Activated CD8-positive, alpha-beta memory T cell treated with anti-CD3 and anti-CD28 coated beads, Interleukin-2, amount 50 U/mL, for 24 hours (primary cell): ENCODE data around the gene FAM3B.

Experiments used
- DNase-seq: peaks from one replicate; pipeline ENCODE4 v3.0.0-alpha.2; 2020; ENCODE audit errors: extremely low read depth

The FAM3B gene

GRCh38 chr21:41369105-41369919 is 52.7 kb downstream of the FAM3B start:
- DNase-seq: no peak

GRCh38 chr21:41369920-41370839 is 53.6 kb downstream of the FAM3B start:
- DNase-seq: no peak

GRCh38 chr21:41370840-41371684 is 54.5 kb downstream of the FAM3B start:
- DNase-seq: no peak

GRCh38 chr21:41371685-41372030 is 55.1 kb downstream of the FAM3B start:
- no peak for DNase-seq

- no peak for DNase-seq
Measured at GRCh38 chr21:41373253-41373652, 56.7 kb downstream of the FAM3B start.

- DNase-seq: no peak
Measured at GRCh38 chr21:41373763-41374162, 57.2 kb downstream of the FAM3B start.

- DNase-seq: no peak
Measured at GRCh38 chr21:41374177-41374712, 57.6 kb downstream of the FAM3B start.

GRCh38 chr21:41374867-41375533 is 58.4 kb downstream of the FAM3B start:
- no peak for DNase-seq

GRCh38 chr21:41375875-41376274 is 59.3 kb downstream of the FAM3B start:
- DNase-seq: no peak

GRCh38 chr21:41377715-41378114 is 61.1 kb downstream of the FAM3B start:
- no peak for DNase-seq

GRCh38 chr21:41378849-41379248 is 62.2 kb downstream of the FAM3B start:
- no peak for DNase-seq

- DNase-seq: no peak
Measured at GRCh38 chr21:41379901-41380300, 63.3 kb downstream of the FAM3B start.

- DNase-seq: no peak
Measured at GRCh38 chr21:41381731-41382130, 65.1 kb downstream of the FAM3B start.

- DNase-seq: no peak
Measured at GRCh38 chr21:41387042-41387819, 70.6 kb downstream of the FAM3B start.

- no peak for DNase-seq
Measured at GRCh38 chr21:41387824-41388223, 71.2 kb downstream of the FAM3B start.

- DNase-seq: no peak
Measured at GRCh38 chr21:41388259-41388658, 71.7 kb downstream of the FAM3B start.

GRCh38 chr21:41390043-41390639 is 73.5 kb downstream of the FAM3B start:
- DNase-seq: no peak

GRCh38 chr21:41393876-41394465 is 77.4 kb downstream of the FAM3B start:
- no peak for DNase-seq

- no peak for DNase-seq
Measured at GRCh38 chr21:41396558-41397075, 80.0 kb downstream of the FAM3B start.
